GM12892 (cell line): ENCODE measurements around the gene RASL11B.

Experiments
- DNase-seq: peaks from one replicate; pipeline ENCODE4 v3.0.0; 2011; ENCODE audit not compliant: insufficient read length
- FAIRE-seq: peaks from 2 replicates; lab custom pipeline; 2011; peaks lifted over from hg19 to GRCh38; lab: Jason Lieb, UNC
- POLR2A ChIP-seq: IDR thresholded peaks from 2 replicates; pipeline ENCODE4 v1.6.1; 2011; ENCODE audit warnings: low read depth, low read length, control low read depth
- POLR2AphosphoS5 ChIP-seq: IDR thresholded peaks from 2 replicates; pipeline ENCODE4 v1.6.1; 2011; ENCODE audit warnings: low read depth, low read length, control low read depth
- TAF1 ChIP-seq: IDR thresholded peaks from 2 replicates; pipeline ENCODE4 v1.6.1; 2011; ENCODE audit warnings: low read depth, mild to moderate bottlenecking, control low read depth, low read length, borderline replicate concordance

RASL11B gene

GRCh38 chr4:52880994-52881393 lies 18.9 kb downstream of the RASL11B start:
- no peak for DNase-seq
- no peak for FAIRE-seq
- TF ChIP-seq POLR2A: no peak

GRCh38 chr4:52883183-52883621 lies 21.1 kb downstream of the RASL11B start:
- TF ChIP-seq TAF1 (no peak), POLR2AphosphoS5 (no peak), POLR2A (no peak)
- FAIRE-seq (no peak), DNase-seq (no peak)

DNA sequence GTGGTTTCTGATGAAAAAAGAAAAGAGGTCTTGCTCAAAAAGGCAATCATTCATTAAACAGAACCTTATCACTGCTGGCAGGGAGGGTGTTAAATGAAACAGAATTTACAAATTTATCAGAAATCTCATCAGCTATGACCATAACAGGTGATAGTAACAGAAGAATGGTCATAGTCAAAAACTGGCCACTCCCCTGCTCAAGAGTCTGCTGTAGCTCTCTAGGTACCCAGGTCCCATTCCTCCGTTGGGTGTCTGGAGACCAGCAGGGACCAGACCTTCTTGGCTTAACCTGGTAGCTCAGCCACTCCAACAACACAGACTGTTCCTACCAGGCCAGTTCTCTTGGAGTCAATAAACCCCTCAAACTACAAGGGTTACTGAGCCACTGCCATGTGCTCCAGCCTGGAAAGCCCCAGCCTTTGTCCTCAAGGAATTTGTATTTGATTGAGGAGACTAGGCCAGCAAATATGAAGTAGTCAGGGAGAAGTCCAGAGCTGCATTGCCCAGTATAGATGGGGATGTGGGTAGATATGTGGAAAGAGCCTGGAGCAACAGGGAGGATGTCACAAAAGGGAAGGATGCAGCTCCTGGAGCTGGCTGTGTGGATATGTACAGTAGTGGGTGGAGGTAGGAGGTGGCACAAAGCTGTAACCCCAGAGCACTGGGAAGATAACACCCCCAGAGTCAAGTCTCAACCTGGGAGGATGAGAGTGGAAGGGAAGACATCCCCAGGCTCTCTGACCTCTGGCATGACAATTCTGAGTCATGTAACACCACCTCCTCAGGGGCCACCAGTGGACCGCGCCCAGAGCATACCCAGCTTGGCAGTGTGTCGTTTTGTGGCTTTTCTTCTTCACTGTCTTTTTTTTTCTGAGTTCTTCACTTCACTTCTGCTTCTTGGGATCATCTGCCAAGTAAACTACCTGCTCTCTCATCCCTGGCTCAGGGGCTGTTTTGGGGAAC lies 21.9 kb downstream of the RASL11B start:
- TF ChIP-seq POLR2AphosphoS5: no peak
- no peak for TF ChIP-seq TAF1
- TF ChIP-seq POLR2A: no peak
- FAIRE-seq (no peak), DNase-seq (no peak)

DNA sequence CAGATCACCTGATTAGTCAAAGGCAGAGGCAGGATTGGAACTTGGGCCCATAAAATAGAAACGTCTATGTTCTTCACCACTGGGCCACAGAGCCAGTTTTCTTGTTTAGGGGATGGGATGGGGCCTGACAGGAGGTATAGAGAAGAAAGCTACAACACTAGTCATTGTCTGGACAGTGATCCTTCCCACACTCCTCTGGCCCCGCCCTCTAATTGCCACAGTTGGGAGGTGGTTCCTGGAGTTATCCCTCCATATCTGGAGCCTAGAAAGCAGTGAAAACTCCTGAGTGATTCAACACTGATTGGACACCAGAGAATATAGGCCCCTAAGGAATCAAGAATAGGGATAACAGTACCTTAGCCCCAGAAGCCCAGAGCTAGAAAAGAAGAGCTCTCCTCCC lies 22.9 kb downstream of the RASL11B start:
- no peak for FAIRE-seq

DNA sequence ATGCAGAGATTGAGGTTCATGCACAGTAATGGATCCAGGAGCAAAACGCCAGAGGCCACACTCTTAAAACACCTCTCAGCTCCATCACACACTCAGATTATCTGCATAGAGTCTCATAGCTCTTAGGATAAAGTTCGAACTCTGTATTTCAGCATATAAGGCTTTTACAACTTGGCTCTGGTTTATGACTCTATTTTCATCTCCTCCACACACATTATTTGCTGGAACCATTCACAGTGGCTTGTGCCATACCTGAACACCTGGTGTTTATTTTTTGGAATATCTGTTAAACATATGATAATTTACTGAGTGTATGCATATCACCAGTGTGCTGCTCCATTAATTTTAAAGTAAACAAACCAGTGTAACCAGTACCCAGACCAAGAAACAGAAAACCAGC lies 27.2 kb downstream of the RASL11B start:
- TF ChIP-seq POLR2AphosphoS5: no peak
- FAIRE-seq (no peak), DNase-seq (no peak)

More for the DNA sequence above, 22.9 kb downstream of the RASL11B start:
- DNase-seq: no peak
- TF ChIP-seq POLR2AphosphoS5 (no peak), TAF1 (no peak), POLR2A (no peak)

DNA sequence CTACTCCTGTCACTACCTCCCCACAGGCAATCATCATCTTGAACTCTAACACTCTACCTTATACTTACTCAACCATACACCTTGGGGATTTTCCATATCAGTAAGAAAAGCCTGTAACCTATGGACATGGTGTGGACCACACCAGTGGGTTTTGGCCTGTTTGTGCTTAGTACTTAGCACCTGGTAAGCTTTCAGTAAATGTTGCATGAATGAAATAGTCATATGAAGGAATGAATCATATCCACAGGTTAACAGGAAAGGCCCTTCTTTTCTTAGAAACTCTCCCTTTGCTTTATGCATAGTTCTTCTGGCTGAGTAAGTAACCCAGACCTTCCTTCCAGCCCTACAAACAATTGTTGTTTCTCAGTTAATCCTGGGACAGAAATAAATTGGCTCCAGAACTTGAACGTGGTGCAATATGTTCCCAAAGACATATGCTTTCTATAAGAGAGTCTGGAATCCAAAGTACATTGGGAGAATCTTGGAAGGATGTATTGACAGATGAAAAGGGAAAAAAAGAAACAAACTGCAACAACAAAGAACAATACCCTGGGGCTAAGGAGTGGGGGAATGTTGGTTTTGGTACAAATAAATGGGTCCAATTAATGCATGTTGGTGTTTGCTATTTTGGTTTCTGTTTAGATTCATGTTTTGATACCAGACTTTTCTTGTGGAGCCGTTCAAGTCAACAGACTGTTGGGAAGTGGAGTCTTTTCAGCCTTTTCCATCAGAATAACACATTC lies 27.8 kb downstream of the RASL11B start:
- DNase-seq (no peak), FAIRE-seq (no peak)
- no peak for TF ChIP-seq TAF1
- TF ChIP-seq POLR2A: no peak
- no peak for TF ChIP-seq POLR2AphosphoS5

- no peak for FAIRE-seq
Measured at GRCh38 chr4:52890521-52890791, 28.3 kb downstream of the RASL11B start.

DNA sequence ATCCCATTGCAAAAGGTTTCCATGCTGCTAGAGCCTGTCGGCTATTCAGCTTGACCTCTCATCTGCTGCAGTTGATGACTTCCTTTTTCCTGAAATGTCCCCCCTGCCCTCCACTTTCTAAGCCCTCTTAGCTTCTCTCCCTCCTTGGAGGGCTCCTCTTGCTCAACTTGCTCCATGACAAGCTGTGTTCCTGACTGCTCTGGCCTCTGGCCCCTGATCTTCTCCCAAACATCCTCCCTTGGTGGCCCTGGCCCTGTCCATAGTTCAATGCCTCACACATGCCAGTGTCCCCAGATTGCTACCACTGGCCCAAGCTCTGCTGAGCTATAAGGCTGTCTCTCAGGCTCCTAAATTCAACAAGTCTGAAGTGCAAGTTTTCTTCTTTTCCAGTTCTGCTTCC lies 29.6 kb downstream of the RASL11B start:
- no peak for DNase-seq
- no peak for TF ChIP-seq POLR2AphosphoS5
- TF ChIP-seq POLR2A: no peak
- no peak for TF ChIP-seq TAF1
- no peak for FAIRE-seq

More at GRCh38 chr4:52890521-52890791, 28.3 kb downstream of the RASL11B start:
- no peak for DNase-seq
- TF ChIP-seq POLR2A (no peak), TAF1 (no peak), POLR2AphosphoS5 (no peak)

DNA sequence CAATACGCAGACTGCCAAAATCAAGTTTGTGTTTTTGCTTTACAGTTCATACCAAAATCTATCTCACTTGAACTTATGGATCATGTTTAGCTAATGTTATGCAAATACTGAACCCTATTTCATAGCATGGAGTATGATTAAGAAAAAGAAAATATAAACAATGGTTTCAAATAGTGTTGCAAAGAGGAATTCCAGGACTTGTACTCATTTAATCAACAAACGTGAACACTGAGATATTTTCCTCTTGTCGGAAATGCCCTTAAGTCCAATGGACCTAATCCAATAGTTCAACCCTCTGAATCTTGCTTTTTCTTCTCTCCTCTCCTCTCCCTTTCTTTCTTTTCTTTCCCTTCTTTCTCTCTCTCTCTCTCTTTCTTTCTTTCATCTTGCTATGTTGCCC lies 30.8 kb downstream of the RASL11B start:
- TF ChIP-seq TAF1 (no peak), POLR2A (no peak), POLR2AphosphoS5 (no peak)
- FAIRE-seq (no peak), DNase-seq (no peak)

DNA sequence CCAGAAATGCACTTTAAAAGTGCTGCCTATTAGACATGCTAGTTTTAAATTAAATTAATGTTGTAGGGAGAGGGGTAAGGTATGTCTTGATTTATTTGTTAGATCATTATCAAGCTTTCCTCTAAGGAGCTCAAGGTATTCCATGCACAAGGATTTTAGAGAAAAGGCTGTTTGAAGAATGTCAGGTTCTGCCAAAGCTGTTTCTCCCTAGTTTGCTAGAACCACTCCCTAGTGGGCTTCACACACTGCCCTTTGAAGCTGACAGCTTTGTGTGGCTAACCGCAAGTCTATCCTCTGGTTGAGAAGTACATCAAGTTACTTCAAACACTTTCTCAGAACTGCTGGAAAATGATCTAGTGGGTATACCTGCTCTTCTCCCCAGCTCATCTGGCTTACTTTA lies 32.3 kb downstream of the RASL11B start:
- DNase-seq (no peak), FAIRE-seq (no peak)
- no peak for TF ChIP-seq TAF1
- TF ChIP-seq POLR2AphosphoS5: no peak
- TF ChIP-seq POLR2A: no peak

DNA sequence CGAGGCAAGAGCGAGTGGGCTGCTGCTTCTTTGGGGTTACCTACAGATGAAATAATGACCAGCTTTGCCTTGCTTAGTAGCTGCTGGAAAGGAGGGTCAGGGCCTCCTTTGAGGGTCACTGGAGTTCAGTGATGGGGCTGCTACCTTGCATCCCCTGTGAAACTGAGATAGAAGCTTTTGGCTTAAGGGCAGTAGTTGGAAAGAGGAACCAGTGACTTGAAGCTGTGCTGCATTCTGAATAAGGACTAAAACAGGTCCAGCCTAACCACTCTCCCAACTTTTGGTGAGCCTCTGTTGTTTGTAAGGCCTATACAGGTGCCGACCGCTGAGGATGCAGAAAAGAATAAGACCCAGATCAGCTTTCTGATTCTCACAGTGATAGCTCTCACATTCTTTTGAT lies 41.2 kb downstream of the RASL11B start:
- FAIRE-seq (no peak), DNase-seq (no peak)
- TF ChIP-seq POLR2AphosphoS5: no peak
- TF ChIP-seq TAF1: no peak
- TF ChIP-seq POLR2A: no peak

- DNase-seq (no peak), FAIRE-seq (no peak)
- no peak for TF ChIP-seq POLR2A
- no peak for TF ChIP-seq TAF1
- no peak for TF ChIP-seq POLR2AphosphoS5
Measured at GRCh38 chr4:52904421-52904820, 42.3 kb downstream of the RASL11B start.
